ENCODE measurements around the gene NKX1-1.

DNA sequence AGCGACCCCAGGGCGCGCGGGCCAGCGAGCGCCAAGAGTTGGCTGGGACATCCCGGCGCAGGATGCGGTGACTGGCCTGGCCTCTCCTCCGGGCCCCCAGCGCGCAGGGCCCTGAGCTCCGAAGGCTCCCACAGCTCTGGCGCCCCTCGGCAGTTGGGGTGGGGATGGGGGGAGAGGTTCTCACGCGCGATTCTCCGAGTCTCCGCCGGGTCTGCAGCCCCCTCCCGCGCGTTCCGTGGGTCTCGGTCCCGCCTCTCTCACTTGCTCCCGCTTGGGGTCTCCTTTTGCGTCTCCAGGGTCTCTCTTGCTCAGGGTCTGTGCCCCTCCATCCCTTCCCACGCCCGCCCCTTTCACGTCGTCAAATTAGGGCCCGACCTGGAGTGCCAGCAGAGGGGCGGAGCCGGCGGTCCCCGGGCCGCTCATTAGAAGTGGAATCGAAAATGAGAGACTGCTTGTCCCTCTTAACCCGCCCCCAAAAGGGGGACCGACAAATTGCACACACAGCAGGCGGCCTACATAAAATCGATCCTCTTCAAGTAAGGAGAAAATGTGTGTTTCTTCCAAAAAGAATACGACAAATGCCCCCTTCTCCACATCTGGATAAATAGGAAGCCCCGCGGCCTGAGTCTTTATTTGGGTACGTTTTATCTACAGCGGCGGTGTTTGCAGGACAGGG lies 877 bp upstream of the NKX1-1 start:
- TF ChIP-seq CTCF (IDR thresholded peaks at IDR 0.05) (no peak), POLR2AphosphoS5 (IDR thresholded peaks at IDR 0.05) (no peak), POLR2A (IDR thresholded peaks at IDR 0.05) (no peak), EP300 (IDR thresholded peaks at IDR 0.05) (no peak)
